ENCODE data around the gene ATN1.
"Not testable (repeated sequence)": the region's sequence is repeated elsewhere in the genome, so short reads cannot be mapped to it uniquely, and the experiment has no call there.

ATN1 gene

GRCh38 chr12:6904280-6905276 lies 23.2 kb upstream of the ATN1 start, which contains the start of gene LRRC23:
Gene LRRC23 (plus strand): TSS chr12:6904822. CDS start chr12:6905634, 812 bp downstream.
- DNase-seq = peak; percentile 98

DNA sequence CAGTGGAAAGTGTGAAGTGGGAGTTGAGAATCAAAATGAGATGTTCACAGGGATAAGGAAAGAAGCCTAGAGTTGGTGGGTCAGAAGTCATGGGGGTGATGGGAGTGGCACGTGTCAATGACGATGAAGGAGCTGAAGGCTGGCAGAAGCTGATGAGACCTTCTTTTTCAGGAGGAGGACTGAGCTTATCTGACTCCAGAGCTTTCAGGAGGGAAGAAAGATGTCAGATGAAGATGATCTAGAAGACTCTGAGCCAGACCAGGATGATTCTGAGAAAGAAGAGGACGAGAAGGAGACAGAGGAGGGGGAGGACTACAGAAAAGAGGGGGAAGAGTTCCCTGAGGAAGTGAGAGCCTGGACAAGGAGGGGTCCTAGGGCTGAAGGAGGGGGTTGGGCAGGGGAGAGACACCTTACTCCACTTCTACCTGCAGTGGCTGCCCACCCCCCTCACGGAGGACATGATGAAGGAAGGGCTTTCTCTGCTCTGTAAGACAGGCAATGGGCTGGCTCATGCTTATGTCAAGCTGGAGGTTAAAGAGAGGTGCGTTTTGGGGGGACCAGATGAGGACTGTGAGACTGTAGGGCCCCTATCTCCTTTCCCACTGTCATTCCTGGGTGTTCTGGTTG lies 22.2 kb upstream of the ATN1 start:
- no peak for DNase-seq

GRCh38 chr12:6908141-6908540 lies 19.6 kb upstream of the ATN1 start:
- not testable (repeated sequence) for DNase-seq

GRCh38 chr12:6909421-6910145 lies 18.2 kb upstream of the ATN1 start:
- DNase-seq = no peak

- no peak for DNase-seq
Measured at GRCh38 chr12:6912164-6912935, 15.4 kb upstream of the ATN1 start.

DNA sequence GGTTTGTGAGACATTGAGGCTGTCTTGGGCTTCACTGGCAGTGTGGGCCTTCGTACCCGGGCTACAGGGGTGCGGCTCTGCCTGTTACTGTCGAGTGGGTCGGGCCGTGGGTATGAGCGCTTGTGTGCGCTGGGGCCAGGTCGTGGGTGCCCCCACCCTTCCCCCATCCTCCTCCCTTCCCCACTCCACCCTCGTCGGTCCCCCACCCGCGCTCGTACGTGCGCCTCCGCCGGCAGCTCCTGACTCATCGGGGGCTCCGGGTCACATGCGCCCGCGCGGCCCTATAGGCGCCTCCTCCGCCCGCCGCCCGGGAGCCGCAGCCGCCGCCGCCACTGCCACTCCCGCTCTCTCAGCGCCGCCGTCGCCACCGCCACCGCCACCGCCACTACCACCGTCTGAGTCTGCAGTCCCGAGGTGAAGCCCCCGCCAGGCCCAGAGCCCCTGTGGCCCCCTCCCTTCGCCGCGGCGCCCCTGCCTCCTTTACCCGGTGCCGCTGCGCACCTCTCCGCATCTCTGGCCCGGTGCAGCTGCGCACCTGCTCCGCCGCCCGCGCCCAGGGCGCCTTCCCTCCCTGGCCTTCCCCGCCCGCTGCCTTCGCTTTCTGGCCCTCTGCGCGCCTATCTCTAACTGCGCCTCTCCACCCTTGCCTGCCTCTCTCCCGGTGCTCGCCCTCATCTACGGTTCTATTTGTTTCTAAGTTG lies 13.4 kb upstream of the ATN1 start, which contains the start of gene ENO2:
TSS of gene ENO2 (plus strand) at position 335 of the 701 bp plus-strand sequence. CDS start 1,253 bp downstream, outside the sequence.
- peak; percentile 80 for DNase-seq

- DNase-seq = peak; percentile 69
Measured at GRCh38 chr12:6914947-6915788, 12.6 kb upstream of the ATN1 start.

- DNase-seq = no peak
Measured at GRCh38 chr12:6915789-6916285, 11.9 kb upstream of the ATN1 start.

- DNase-seq = no peak
Measured at GRCh38 chr12:6916426-6917200, 11.1 kb upstream of the ATN1 start.

- DNase-seq = no peak
Measured at GRCh38 chr12:6917491-6918231, 10.1 kb upstream of the ATN1 start.

- no peak for DNase-seq
Measured at GRCh38 chr12:6919588-6919987, 8.2 kb upstream of the ATN1 start.

DNA sequence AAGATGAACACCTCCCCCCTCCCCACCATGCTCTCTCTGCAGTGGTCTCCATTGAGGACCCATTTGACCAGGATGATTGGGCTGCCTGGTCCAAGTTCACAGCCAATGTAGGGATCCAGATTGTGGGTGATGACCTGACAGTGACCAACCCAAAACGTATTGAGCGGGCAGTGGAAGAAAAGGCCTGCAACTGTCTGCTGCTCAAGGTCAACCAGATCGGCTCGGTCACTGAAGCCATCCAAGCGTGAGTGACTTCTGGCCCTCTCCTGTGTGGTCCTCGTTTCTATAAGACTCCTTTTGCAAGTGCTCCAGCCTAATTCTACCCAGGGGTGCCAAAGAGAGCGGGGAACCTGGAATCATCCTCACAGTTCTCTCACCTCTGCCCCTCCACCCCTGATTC lies 6.2 kb upstream of the ATN1 start:
- no peak for DNase-seq

- DNase-seq = no peak
Measured at GRCh38 chr12:6921996-6922946, 5.5 kb upstream of the ATN1 start.

DNA sequence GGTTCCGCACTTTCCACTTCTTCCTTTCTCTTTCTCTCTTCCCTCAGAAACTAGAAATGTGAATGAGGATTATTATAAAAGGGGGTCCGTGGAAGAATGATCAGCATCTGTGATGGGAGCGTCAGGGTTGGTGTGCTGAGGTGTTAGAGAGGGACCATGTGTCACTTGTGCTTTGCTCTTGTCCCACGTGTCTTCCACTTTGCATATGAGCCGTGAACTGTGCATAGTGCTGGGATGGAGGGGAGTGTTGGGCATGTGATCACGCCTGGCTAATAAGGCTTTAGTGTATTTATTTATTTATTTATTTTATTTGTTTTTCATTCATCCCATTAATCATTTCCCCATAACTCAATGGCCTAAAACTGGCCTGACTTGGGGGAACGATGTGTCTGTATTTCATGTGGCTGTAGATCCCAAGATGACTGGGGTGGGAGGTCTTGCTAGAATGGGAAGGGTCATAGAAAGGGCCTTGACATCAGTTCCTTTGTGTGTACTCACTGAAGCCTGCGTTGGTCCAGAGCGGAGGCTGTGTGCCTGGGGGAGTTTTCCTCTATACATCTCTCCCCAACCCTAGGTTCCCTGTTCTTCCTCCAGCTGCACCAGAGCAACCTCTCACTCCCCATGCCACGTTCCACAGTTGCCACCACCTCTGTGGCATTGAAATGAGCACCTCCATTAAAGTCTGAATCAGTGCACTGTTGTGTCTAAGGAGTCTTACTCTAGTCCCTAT lies 4.6 kb upstream of the ATN1 start:
- no peak for DNase-seq

GRCh38 chr12:6923851-6924250 lies 3.9 kb upstream of the ATN1 start:
- DNase-seq = no peak

- DNase-seq = no peak
Measured at GRCh38 chr12:6925239-6925539, 2.6 kb upstream of the ATN1 start.

Data from retina (tissue), 1 donor.